NCI-H1092 (cell line): Measurements from ENCODE around the gene ITM2C.

Experiments used
- DNase-seq: peaks from one replicate; lab custom pipeline; 2025; lab: John Stamatoyannopoulos, UW

ITM2C gene

GRCh38 chr2:230852113-230852512, 12.6 kb upstream of the ITM2C start:
- DNase-seq = no peak

DNA sequence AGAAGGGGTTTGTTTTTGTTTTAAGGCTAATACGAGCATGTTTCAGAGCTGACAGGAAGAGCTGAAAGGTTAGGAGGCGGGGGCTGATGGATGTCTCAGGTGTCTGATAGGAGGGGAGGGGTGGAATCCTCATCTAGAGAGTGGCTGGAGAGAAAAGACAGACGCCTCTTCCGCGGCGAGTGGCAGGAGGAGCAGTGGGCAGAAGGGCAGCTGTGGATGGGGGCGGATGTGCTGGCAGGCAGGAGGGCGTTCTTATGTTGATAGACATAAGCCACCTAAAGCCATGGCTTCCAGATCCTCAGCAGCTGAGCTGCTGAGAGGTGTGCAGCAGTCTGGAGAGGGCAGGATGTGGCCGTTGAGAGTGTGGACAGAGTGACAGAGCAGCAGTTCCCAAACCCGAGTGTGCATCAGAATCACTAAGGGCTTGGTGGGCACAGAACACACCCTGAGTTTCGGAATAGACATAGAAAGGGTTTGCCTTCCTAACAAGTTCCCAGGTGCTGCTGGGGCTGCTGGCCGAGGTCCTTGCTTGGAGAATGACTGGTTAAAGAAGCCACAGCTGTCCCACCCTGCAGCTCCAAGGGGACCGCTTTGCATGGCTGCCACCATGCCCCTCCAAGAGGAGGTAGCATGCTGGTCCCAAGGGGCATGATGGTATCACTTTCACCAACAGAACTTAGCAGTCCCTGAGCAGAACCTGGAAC, 3.0 kb upstream of the ITM2C start:
- no peak for DNase-seq

DNA sequence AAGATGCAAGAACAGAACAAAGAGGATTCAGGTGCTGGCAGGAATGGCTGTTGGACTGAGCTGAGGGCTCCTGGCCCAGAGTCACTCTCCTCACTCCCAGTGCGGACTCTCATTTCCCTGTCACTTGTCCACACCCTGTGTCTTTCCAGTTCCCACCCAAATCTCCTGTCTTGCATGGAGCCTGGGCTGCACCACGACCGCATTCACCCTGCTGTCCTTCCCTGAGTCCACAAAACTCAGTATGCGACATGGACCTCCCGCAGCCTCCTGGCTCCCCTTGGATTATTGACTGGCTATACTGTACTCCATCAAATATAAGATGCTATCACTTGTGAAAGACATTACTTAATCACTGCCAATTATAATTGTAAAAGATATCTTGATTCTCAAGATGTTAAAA, 2.5 kb upstream of the ITM2C start:
- no peak for DNase-seq

DNA sequence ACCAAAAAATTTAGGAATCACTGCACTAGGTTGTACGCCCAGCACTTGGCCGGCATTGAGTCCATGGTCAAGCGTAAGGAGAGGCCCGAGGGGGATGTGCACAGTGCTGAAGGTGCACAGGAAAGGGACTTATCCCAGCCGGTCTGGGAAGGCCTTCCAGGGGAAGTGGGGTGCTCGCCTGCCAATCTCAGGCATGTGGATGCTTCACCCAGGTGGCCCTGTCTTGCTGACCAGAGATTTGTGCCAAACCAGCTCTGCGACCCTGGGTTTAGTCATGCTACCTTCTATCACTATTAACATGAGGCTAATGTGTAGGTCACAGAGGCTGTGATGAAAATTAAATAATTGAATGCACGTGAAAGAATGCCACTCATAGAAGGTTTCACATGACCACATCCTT, 1.7 kb upstream of the ITM2C start:
- no peak for DNase-seq

DNA sequence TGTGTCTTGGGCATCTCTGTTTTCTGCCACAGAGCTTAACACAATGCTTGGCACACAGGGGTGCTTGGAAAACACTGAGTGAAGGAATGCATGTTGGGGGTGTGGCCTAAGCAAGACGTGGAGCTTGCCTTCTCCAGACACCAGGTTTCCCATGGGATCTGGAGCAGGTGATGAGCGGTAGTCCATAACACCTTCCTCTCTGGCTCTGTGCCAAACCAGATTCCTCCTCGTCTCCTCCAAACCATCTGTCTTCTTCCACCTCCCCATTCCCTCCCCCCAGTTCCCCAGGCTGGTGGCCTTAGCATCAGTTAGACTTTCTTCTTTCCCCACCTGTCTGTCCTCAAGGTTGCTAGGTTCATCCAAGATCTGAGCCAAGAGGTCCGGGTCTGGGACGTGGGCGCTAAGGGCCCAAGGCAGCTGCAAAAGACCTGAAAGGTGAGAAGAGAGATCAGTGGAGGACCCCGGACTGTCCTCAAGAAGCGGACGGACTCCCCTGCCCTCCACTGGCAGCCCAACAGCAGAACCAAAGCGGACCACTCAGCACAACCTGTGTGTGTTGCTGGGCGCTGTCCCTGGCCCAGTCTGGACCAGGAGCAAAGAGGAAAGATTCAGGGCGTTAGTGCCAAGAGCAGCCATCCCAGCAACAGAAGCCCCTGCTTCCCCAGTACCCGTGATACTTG, 1.2 kb upstream of the ITM2C start:
- DNase-seq = no peak

GRCh38 chr2:230864122-230864604, 579 bp upstream of the ITM2C start:
- DNase-seq = no peak

DNA sequence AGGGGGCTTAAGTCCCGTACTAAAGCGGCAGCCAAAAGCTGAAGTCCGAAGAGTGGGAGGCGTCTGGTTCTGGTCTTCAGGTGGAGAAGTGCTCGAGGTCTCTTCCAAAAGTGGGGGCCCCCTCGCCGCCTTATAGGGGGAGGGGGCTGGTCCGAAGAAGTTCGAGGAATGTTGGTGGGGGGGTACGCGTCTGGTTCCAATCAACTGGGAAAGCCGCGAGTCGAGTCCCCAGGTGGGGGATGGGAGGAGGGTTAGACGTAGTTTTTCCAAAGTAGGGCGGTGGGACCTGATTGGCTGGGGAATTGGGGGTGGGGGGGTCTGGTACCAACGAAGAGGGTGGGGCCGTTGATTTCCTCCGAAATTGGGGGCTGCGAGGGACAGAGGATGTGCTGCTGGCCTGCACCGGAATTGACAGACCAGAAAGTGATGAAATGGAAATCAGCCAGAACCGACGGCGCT, 594 bp downstream of the ITM2C start:
- no peak for DNase-seq

DNA sequence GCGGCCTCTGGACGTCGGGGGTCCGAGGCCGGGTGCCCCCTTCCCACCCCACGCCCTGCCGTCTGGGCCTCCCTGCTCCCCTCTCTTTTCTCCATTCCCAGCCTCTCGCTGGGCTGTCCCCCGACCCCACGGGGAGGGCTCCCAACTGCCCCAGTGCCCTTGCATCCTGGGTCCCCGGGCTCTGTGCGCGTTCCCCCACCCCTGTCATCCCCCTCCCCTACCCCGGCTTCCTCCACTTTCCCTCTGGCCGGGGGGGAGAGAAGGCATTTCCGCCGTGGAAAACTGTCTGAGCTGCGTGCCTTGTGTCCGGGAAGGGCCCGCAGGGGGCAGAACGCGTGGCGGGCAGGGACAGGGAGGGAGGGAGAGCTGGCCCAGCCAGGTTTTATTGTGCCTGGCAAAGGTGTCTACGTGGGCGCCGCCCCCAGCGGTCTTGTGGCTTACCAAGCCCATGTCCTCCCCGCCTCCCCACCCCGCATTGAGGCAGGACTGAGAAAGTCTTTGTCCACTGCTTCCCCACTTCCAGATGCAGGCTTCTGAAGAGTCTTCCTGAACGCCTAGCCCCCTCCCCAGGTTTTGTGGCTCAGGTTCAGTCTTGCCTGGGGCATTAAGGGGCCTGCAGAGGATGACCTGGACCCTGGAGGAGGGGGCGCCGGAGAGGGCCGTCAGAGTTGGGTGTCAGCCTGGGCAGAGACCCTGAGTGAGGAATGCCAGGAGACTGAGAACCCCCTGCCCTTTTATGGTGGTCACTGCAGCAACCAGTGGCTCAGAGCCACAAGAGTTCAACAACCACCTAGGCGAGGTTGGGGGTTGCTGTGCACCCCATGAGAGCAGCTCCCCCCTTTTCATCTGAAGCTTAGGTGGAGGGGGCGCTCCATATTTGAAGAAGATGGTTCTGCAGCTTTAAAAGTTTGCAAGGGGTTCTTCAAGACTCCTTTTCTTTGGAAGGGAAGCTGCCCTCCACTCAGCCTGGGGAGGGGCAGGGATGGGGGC, 1.3 kb downstream of the ITM2C start:
- DNase-seq = no peak

DNA sequence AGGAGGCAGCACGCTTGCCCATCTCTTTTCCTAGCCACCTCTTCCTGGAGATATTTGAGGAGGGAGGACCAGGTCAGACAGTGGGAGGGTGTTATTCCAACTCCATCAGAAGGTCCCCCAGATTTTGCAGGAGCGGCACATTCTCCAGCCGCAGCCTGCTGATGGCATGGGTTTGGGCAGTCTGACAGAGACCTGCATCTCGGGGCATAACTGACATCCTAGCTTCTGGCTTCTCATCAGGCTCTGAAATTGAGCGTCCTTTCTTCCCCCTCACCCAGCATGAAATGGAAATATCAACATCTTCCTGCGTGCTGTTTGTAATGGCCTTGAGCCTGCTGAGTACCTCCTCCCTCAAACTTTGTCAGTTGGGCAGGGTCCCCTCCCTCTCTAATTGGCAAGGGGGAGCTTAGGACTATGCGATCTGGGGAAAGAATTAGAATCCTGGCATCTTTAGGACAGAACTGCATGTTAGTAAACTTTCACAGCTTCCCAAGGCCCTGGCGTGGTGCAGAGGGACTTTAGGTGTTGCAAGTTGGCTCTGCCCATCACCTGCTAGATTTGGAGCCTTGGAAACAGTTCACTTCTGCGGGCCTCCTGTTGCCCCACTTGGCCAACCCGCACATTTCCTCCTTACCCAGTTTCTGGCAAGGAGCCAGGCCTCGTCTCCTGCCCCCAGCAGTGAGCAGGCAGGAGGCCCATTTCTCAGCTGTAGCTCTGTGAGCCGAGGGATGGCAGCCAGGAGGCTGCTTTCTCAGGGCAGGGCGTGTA, 2.2 kb downstream of the ITM2C start:
- DNase-seq = no peak

DNA sequence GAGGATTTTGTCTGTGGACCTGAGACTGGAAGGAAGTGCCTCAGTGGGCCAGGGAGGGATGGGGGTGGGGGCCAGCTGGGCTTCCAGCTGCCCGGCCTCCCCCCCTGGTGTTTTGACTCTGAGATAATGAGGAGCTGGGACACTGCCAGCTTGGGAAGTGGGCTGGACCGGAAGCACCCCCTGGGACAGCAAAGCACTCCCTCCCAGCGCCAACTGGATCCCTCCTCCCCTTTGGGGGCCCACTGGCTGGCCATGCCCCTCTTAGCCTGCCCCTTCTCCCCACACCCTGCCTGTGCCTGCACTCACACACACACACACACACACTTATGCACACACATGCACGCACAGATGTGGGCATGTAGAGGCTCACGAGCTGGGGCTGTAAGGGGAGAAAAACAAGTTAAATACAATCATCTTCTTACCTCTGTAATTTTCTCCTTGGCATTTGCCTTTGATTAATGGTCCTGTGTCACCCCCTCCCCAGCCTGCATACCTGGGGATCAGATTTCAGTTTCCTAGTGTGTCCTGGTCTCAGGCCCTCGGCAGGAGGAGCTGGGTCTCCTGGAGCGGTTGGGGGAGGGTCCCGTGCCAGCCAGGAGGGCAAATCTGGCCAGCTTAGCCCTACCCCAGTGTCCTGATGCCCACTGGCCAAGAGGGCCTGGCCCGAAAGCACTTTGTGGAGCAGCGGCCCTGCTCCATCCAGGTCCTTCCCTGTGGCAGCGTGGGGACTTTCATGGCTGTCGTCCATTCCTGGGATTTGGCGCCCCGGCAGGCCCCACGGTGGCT, 3.6 kb downstream of the ITM2C start:
- DNase-seq = no peak

DNA sequence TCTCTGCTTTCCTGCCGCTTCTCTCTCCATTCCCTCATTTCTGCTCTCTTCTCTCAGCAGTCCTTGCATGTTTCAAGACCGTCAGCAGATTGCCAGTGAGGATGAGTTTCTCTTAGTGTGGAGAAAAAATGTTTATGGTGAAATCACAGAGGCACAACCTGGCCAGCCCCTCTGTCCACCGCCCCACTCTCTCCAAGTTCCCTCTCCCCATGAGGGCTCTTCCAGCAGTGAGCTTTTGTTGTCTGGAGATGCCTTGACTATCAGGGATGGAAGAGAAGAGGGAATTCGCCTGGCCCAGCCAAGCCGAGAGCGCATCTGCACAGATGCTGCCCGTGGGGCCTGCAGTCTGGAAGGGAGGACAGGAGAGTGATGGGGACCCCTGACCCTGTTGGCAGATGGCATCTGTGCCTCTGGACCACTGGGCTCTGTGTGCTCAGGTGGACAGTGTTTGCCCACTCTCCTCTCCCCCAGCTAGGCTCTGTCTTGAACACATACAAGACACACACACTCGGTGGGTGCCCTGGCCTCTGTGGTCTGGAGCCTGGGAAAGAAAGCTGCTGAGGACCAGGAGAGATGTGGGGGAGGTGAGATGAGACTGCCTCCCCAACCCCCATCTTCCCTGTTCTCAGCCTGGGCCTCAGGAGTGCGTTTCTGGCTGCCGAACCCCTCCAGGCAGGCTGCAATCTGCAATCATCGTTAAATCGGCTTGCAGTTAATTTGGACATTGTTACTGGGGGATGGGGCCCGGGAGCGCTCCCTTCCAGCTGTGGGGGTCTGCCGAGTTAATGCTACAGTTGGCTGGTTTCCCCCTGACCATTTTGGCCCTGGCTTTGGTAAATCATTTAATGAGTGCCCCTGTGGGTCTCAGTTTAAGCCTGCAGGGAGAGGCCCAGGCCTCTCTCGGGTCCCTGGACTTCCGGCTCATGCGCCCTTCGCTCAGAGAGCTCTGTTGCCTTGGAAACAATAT, 4.5 kb downstream of the ITM2C start:
- DNase-seq = no peak

GRCh38 chr2:230869914-230870543, 5.3 kb downstream of the ITM2C start:
- DNase-seq = no peak

GRCh38 chr2:230870544-230871360, 6.0 kb downstream of the ITM2C start:
- DNase-seq = no peak

- DNase-seq = no peak
Observed at GRCh38 chr2:230871361-230872150, 6.8 kb downstream of the ITM2C start.

- DNase-seq = no peak
Observed at GRCh38 chr2:230872151-230872967, 7.6 kb downstream of the ITM2C start.

GRCh38 chr2:230872968-230873660, 8.4 kb downstream of the ITM2C start:
- DNase-seq = no peak
